Measurements from ENCODE around the gene SLC25A41. TPM values are rescaled to one million over a fixed set of nuclear protein-coding genes. Genes with fewer than 3 reads are reported as not detected.

Gene SLC25A41
- total RNA-seq, 6 experiments from 2014 or later, result 0.18 to 0.60 (median 0.56) TPM; not detected in 3

DNA sequence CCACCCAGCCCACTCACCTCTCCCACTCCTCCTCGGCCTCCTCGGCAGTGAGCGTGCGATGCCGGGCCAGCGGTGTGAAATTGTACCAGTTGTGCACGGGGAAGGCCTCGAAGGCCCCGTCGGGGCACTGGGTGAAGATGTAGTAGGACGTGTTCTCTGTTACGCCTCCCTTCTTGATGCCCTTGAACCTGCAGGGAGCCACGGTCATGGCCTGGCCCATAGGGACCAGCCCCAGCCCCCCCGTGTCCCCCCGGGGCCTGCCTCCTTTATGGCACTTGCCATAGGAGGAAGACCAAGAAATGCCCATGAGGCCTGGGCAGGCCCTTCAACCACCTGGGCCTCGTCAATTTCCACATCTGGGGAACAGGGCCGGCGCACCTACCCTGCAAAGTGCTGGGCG lies 46.2 kb downstream of the SLC25A41 start:
- no peak for ATAC-seq
- TF ChIP-seq, protein P1, sequence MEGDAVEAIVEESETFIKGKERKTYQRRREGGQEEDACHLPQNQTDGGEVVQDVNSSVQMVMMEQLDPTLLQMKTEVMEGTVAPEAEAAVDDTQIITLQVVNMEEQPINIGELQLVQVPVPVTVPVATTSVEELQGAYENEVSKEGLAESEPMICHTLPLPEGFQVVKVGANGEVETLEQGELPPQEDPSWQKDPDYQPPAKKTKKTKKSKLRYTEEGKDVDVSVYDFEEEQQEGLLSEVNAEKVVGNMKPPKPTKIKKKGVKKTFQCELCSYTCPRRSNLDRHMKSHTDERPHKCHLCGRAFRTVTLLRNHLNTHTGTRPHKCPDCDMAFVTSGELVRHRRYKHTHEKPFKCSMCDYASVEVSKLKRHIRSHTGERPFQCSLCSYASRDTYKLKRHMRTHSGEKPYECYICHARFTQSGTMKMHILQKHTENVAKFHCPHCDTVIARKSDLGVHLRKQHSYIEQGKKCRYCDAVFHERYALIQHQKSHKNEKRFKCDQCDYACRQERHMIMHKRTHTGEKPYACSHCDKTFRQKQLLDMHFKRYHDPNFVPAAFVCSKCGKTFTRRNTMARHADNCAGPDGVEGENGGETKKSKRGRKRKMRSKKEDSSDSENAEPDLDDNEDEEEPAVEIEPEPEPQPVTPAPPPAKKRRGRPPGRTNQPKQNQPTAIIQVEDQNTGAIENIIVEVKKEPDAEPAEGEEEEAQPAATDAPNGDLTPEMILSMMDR (IDR thresholded peaks at IDR 0.05), result no peak
- TF ChIP-seq POLR2A (IDR thresholded peaks at IDR 0.05), result no peak
- intact Hi-C loops (cut with DNase I), result no loop called here
- peaks cover 0 to 5% (median 2%) of the 10 kb centered on the region in 4 donors for H3K4me1 ChIP-seq
- DNase-seq, result no peak
- no peaks in the 10 kb centered on the region for H3K27me3 ChIP-seq
- H3K9me3 ChIP-seq, result no peaks in the 10 kb centered on the region
- peaks cover 0 to 57% (median 23%) of the 10 kb centered on the region in 4 donors for H3K36me3 ChIP-seq
- 95% methylated on average over 11 of the region's 19 CpGs for WGBS (ENCODE audit: insufficient coverage, low coverage, low lambda C conversion rate, missing lambda C conversion rate)
- H3K27ac ChIP-seq, result no peak overlapping the region
- H3K4me3 ChIP-seq, result no peak overlapping the region

DNA sequence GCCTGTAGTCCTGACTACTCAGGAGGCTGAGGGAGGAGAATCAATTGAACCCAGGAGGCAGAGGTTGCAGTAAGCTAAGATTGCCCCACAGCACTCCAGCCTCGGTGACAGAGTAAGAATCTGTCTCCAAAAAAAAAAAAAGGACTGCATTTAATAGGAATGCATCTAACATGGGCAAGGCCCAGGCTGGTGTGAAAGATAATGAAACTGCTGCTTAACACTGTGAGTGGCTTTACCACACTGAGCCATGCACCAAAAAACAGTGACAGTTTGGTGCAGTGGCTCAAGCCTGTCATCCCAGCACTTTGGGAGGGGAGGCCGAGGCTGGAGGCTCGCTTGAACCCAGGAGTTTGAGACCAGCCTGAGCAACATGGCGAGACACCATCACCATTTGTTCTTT lies 49.2 kb downstream of the SLC25A41 start:
- Histone ChIP-seq H3K36me3 (peaks cover 0 to 81% (median 40%) of the 10 kb centered on the region in 4 donors), H3K9me3 (no peaks in the 10 kb centered on the region), H3K4me1 (no peaks in the 10 kb centered on the region), H3K4me3 (no peak overlapping the region), H3K27me3 (no peaks in the 10 kb centered on the region), H3K27ac (no peak overlapping the region)
- intact Hi-C loops (cut with DNase I), result no loop called here
- ATAC-seq (no peak), DNase-seq (no peak)
- TF ChIP-seq, protein P1 (IDR thresholded peaks at IDR 0.05), result no peak
- TF ChIP-seq POLR2A (IDR thresholded peaks at IDR 0.05), result no peak
- 95% methylated on average over 4 of the region's 4 CpGs for WGBS (ENCODE audit: insufficient coverage, low coverage, low lambda C conversion rate, missing lambda C conversion rate)

DNA sequence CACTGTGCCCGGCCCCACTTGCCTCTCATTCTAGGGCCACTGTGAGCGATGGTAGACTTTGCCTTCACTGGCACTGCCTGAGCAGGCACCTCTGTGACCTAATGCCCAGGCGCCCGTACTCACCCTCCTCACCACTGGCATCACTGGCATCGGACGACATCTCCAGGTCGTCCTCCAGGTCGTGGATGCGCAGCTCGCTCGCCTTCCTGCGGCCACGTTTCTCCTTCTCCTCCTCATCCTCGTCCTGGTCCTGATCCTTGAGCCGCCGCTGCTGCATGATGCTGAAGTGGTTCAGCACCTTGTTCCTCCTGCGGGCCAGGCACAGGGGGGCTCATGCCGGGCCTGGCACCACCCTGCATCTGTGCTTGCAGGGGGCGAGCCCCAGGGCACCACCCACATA lies 50.4 kb downstream of the SLC25A41 start:
- Histone ChIP-seq H3K4me1 (no peaks in the 10 kb centered on the region), H3K4me3 (no peak overlapping the region), H3K9me3 (no peaks in the 10 kb centered on the region), H3K27ac (no peak overlapping the region), H3K27me3 (no peaks in the 10 kb centered on the region), H3K36me3 (peaks cover 0 to 71% (median 35%) of the 10 kb centered on the region in 4 donors)
- ATAC-seq (no peak), DNase-seq (no peak)
- intact Hi-C loops (cut with DNase I), result no loop called here
- TF ChIP-seq POLR2A (IDR thresholded peaks at IDR 0.05), result no peak
- TF ChIP-seq, protein P1 (IDR thresholded peaks at IDR 0.05), result no peak
- WGBS (ENCODE audit: insufficient coverage, low coverage, low lambda C conversion rate, missing lambda C conversion rate), result 96% methylated on average over 8 of the region's 19 CpGs

DNA sequence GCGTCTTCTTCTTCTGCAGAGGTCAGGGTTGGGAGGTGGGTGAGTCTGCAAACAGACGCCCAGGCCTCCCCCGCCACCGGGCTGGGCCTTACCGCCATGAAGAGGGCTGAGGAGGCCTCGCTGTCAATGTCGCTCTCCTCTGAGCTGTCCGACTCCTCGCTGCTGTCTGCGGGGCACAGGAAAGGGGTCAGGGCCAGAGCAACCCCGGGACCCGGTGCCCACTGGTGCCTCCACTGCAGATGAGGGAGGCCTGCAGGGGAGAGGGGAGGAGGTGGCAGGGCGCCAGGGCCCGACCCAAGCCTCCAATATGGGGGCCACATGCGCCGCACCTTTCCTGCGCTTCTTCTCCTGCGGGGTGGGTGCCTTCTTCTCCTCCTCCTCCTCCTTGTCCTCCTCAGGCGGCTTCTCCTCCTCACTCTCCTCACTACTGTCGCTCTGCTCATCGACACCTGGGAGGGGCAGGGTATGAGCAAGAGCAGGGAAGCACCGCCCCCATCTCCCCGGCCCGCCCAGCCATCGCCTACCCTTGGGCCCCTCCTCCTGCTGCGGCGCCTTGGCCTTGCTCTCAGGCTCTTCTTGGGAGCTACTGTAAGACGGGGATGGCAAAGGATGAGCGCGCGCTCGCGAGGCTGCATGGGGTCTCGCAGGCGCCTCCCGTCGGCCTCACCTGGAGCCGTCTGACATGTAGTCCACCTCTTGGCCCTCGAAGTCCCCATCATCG lies 52.4 kb downstream of the SLC25A41 start:
- peaks cover 0 to 57% (median 28%) of the 10 kb centered on the region in 4 donors for H3K36me3 ChIP-seq
- DNase-seq, result no peak
- ATAC-seq, result peak in 1 of 4 donors; percentile 17
- 98% methylated on average over 15 of the region's 40 CpGs for WGBS (ENCODE audit: insufficient coverage, low coverage, low lambda C conversion rate, missing lambda C conversion rate)
- H3K4me3 ChIP-seq, result no peak overlapping the region
- H3K27ac ChIP-seq, result no peak overlapping the region
- no peaks in the 10 kb centered on the region for H3K9me3 ChIP-seq
- no peaks in the 10 kb centered on the region for H3K27me3 ChIP-seq
- no peak for TF ChIP-seq POLR2A (IDR thresholded peaks at IDR 0.05)
- TF ChIP-seq, protein P1 (IDR thresholded peaks at IDR 0.05), result no peak
- intact Hi-C loops (cut with DNase I), result no loop called here
- H3K4me1 ChIP-seq, result no peaks in the 10 kb centered on the region

Measured in right lobe of liver (tissue), 6 donors.